Astrocyte (in vitro differentiated cells and primary cell): ENCODE measurements around the gene LAMA3.

ENCODE experiments used
- CTCF ChIP-seq: IDR thresholded peaks from 2 replicates; pipeline ENCODE4 v1.5.1; 2011; ENCODE audit warnings: low read depth, mild to moderate bottlenecking, inconsistent platforms, low read length, moderate library complexity; ENCODE audit not compliant: insufficient read depth
- EZH2 ChIP-seq: IDR thresholded peaks from 2 replicates; pipeline ENCODE4 v1.6.1; 2012; ENCODE audit warnings: mild to moderate bottlenecking, low read length, inconsistent platforms; ENCODE audit not compliant: insufficient read depth

DNA sequence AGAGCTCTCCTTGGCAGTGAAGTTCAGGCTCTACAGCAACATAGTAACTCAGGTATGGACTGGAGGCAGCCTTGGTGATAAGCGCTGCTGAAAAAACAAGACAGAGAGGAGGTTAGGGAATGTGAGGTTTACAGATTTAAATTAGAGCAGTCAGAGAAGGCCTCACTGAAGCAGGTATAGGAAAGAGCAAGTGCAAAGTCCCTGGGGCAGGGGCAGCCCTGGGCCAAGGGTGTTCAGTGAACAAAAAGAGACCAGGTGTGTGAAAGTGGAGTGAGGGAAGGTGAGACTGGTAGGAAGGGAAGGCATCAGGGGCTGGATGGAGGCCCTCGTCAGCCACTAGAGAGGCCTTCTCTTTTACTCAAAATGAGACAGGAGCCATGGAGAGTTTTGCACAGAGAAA is 89.6 kb downstream of the LAMA3 start:
- TF ChIP-seq CTCF (no peak), EZH2 (no peak)
